GM23338 (cell line): ENCODE results near the gene DLG5. TPM values are rescaled to one million over a fixed set of nuclear protein-coding genes. Genes with fewer than 3 reads are reported as not detected.

ENCODE experiments used
- ATAC-seq: fragments of 200-7000 bp; cut with Tn5 transposase; 3 replicates; pipeline ENCODE4 v1.9.1; 2020
- DNase-seq: peaks from one replicate; pipeline ENCODE4 v3.0.0-alpha.2; 2015; ENCODE audit warnings: low spot score
- H2AFZ ChIP-seq: fragments of 200-600 bp; sonication (generic); 2 replicates; pipeline ENCODE4 v1.8.0; 2016; ENCODE audit warnings: antibody characterized with exemption, mild to moderate bottlenecking, moderate library complexity
- H3F3A ChIP-seq: fragments of 200-600 bp; sonication (generic); replicated peaks from 2 replicates; pipeline ENCODE4 v1.8.0; 2017; ENCODE audit warnings: antibody characterized with exemption, mixed run types, low read depth
- H3K27ac ChIP-seq: fragments of 200-600 bp; sonication (generic); 2 replicates; pipeline ENCODE4 v1.6.1; 2016; ENCODE audit warnings: low read depth
- H3K27me3 ChIP-seq: fragments of 200-600 bp; sonication (generic); 2 replicates; pipeline ENCODE4 v1.8.0; 2016; ENCODE audit warnings: mild to moderate bottlenecking, mixed run types, moderate library complexity; ENCODE audit not compliant: insufficient read depth
- H3K36me3 ChIP-seq: fragments of 200-600 bp; sonication (generic); 2 replicates; pipeline ENCODE4 v1.8.0; 2016; ENCODE audit warnings: mild to moderate bottlenecking; ENCODE audit not compliant: insufficient read depth
- H3K4me1 ChIP-seq: fragments of 200-600 bp; sonication (generic); 2 replicates; pipeline ENCODE4 v1.8.0; 2016; ENCODE audit warnings: mild to moderate bottlenecking, moderate library complexity; ENCODE audit not compliant: insufficient read depth
- H3K4me2 ChIP-seq: fragments of 200-600 bp; sonication (generic); 2 replicates; pipeline ENCODE4 v1.7.1; 2017; ENCODE audit warnings: mixed run types
- H3K4me3 ChIP-seq: fragments of 200-600 bp; sonication (generic); 2 replicates; pipeline ENCODE4 v1.6.1; 2016; ENCODE audit warnings: mixed run types
- H3K79me2 ChIP-seq: fragments of 200-600 bp; sonication (generic); replicated peaks from 2 replicates; pipeline ENCODE4 v1.8.0; 2017; ENCODE audit warnings: mild to moderate bottlenecking; ENCODE audit not compliant: insufficient read depth
- H3K9me2 ChIP-seq: fragments of 200-600 bp; sonication (generic); 2 replicates; pipeline ENCODE4 v1.8.0; 2017; ENCODE audit not compliant: insufficient read depth
- H4K20me1 ChIP-seq: fragments of 200-600 bp; sonication (generic); replicated peaks from 2 replicates; pipeline ENCODE4 v1.8.0; 2017; ENCODE audit warnings: mild to moderate bottlenecking; ENCODE audit not compliant: insufficient read depth
- H3K27ac Mint-ChIP-seq: 2 replicates; pipeline ENCODE4 v1.8.0; 2020; ENCODE audit warnings: inconsistent platforms, mild to moderate bottlenecking, moderate library complexity, mixed read lengths
- H3K27me3 Mint-ChIP-seq: 3 replicates; pipeline ENCODE4 v1.8.0; 2022; ENCODE audit warnings: low read depth, mild to moderate bottlenecking, moderate library complexity, mixed read lengths, inconsistent platforms; ENCODE audit not compliant: insufficient read depth, poor library complexity
- H3K36me3 Mint-ChIP-seq: 3 replicates; pipeline ENCODE4 v1.8.0; 2021; ENCODE audit warnings: low read depth, mild to moderate bottlenecking, inconsistent platforms, moderate library complexity, mixed read lengths
- H3K4me1 Mint-ChIP-seq: 3 replicates; pipeline ENCODE4 v1.8.0; 2020; ENCODE audit warnings: mild to moderate bottlenecking, inconsistent platforms, mixed read lengths
- H3K4me3 Mint-ChIP-seq: 3 replicates; pipeline ENCODE4 v1.8.0; 2021; ENCODE audit warnings: moderate library complexity, mild to moderate bottlenecking, inconsistent platforms, mixed read lengths
- H3K9me3 Mint-ChIP-seq: 3 replicates; pipeline ENCODE4 v1.8.0; 2020; ENCODE audit warnings: moderate library complexity, mild to moderate bottlenecking, inconsistent platforms, mixed read lengths
- CREB1 ChIP-seq: fragments of 250-450 bp; sonication (Bioruptor Pico); IDR thresholded peaks from 2 replicates; pipeline ENCODE4 v1.5.0; 2020; ENCODE audit warnings: low read depth, mild to moderate bottlenecking, moderate library complexity
- EZH2 ChIP-seq: fragments of 200-600 bp; sonication (generic); IDR thresholded peaks from one replicate; pipeline ENCODE4 v1.8.0; 2017; ENCODE audit warnings: antibody characterized with exemption, mild to moderate bottlenecking, low read depth; ENCODE audit not compliant: unreplicated experiment
- EZH2phosphoT487 ChIP-seq: fragments of 200-600 bp; sonication (generic); IDR thresholded peaks from one replicate; pipeline ENCODE4 v1.8.1; 2018; ENCODE audit warnings: antibody characterized with exemption; ENCODE audit not compliant: unreplicated experiment
- NANOG ChIP-seq: IDR thresholded peaks from 2 replicates; pipeline ENCODE4 v1.6.1; 2016; ENCODE audit warnings: antibody characterized with exemption, borderline replicate concordance
- POLR2AphosphoS5 ChIP-seq: IDR thresholded peaks from 2 replicates; pipeline ENCODE4 v1.6.1; 2016; ENCODE audit warnings: antibody characterized with exemption, low read depth
- REST ChIP-seq: IDR thresholded peaks from one replicate; pipeline ENCODE4 v1.6.1; 2018; ENCODE audit warnings: antibody characterized with exemption; ENCODE audit not compliant: unreplicated experiment
- STAT1 ChIP-seq: IDR thresholded peaks from one replicate; pipeline ENCODE4 v1.6.1; 2016; ENCODE audit warnings: antibody characterized with exemption; ENCODE audit not compliant: unreplicated experiment
- ZNF114 ChIP-seq: fragments of 250-450 bp; sonication (Bioruptor Pico); IDR thresholded peaks from 2 replicates; pipeline ENCODE4 v1.5.0; 2020; ENCODE audit warnings: mild to moderate bottlenecking, moderate library complexity
- ZNF331 ChIP-seq: fragments of 250-450 bp; sonication (Bioruptor Pico); IDR thresholded peaks from 2 replicates; pipeline ENCODE4 v1.5.0; 2020; ENCODE audit warnings: low read depth, mild to moderate bottlenecking, moderate library complexity
- polyA plus RNA-seq: library from polyadenylated mRNA; unstranded; fragments of >200 nt; fragmentation: Nextera tagmentation; extraction: Ambion mirVana; gene quantifications from 2 replicates; pipeline ENCODE4 v1.2.1, GENCODE V29; 2016
- total RNA-seq: library from RNA; depleted of rRNA; stranded (reverse); fragments of >200 nt; shearing (Covaris generic); gene quantifications from 2 replicates; pipeline ENCODE4 v1.2.3, GENCODE V29; 2014
- TF ChIP-seq, protein P1 (sequence below), 2 experiments: fragments of 200-600 bp in 1 of 2; sonication (generic) in 1 of 2; conservative IDR thresholded peaks; 2 replicates each; pipeline versions ENCODE4 v1.5.1 to v1.6.1; 2016 to 2017; ENCODE audit warnings: antibody characterized with exemption in 2 of 2, low read depth in 2 of 2, mild to moderate bottlenecking in 2 of 2, moderate library complexity in 1 of 2
- TF ChIP-seq, protein P2 (sequence below): fragments of 250-450 bp; sonication (Bioruptor Pico); IDR thresholded peaks from 2 replicates; pipeline ENCODE4 v1.5.0; 2020; ENCODE audit warnings: mild to moderate bottlenecking, moderate library complexity

The DLG5 gene
- total and polyA plus RNA-seq, 2 experiments from 2014 or later, result 7.4 to 66.6 TPM

- TF ChIP-seq, protein P1, sequence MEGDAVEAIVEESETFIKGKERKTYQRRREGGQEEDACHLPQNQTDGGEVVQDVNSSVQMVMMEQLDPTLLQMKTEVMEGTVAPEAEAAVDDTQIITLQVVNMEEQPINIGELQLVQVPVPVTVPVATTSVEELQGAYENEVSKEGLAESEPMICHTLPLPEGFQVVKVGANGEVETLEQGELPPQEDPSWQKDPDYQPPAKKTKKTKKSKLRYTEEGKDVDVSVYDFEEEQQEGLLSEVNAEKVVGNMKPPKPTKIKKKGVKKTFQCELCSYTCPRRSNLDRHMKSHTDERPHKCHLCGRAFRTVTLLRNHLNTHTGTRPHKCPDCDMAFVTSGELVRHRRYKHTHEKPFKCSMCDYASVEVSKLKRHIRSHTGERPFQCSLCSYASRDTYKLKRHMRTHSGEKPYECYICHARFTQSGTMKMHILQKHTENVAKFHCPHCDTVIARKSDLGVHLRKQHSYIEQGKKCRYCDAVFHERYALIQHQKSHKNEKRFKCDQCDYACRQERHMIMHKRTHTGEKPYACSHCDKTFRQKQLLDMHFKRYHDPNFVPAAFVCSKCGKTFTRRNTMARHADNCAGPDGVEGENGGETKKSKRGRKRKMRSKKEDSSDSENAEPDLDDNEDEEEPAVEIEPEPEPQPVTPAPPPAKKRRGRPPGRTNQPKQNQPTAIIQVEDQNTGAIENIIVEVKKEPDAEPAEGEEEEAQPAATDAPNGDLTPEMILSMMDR (conservative IDR thresholded peaks at IDR 0.05; ENCODE audit: low read depth in 2 of 2), result no peak
These were observed 19.1 kb downstream of the DLG5 start (continued) for GRCh38 chr10:77907462-77907861.

DNA sequence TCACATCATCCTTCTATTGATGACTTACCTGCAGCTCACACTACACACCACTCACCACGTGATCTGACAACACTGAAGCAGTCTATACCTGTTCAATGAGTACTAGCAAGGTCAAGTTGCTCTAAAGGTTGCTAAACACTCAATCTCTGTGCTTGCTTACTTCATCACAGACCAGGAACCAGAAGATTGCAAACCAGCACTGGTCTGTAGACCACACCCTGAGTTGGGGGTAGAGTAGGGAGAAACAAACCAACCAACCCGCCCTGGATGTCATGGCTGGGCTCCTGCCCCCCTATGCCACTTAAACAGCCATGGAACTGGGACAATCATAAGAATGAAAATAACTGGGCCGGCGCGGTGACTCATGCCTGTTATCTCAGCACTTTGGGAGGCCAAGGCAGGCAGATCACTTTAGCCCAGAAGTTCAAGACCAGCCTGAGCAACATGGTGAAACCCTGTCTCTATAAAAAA, 19.6 kb downstream of the DLG5 start:
- Mint-ChIP-seq H3K9me3 (no peaks in the 10 kb centered on the region), H3K36me3 (no peaks in the 10 kb centered on the region), H3K4me3 (no peak overlapping the region), H3K27ac (no peak overlapping the region), H3K4me1 (peaks cover 41% of the 10 kb centered on the region), H3K27me3 (peaks cover 5% of the 10 kb centered on the region)
- H3K27ac ChIP-seq, result no peak overlapping the region
- peaks cover 20% of the 10 kb centered on the region for H3K4me1 ChIP-seq
- DNase-seq (no peak), ATAC-seq (no peak)
- no peaks in the 10 kb centered on the region for H3K27me3 ChIP-seq
- H2AFZ ChIP-seq, result no peak overlapping the region
- H3K36me3 ChIP-seq, result no peaks in the 10 kb centered on the region
- H3K4me3 ChIP-seq, result no peak overlapping the region
- H4K20me1 ChIP-seq, result peaks cover 27% of the 10 kb centered on the region
- no peak overlapping the region for H3K4me2 ChIP-seq
- 0 out of 2 replicates have a peak, but pooled peaks cover 6% of the 10 kb centered on the region for H3F3A ChIP-seq
- H3K79me2 ChIP-seq, result peaks cover 98% of the 10 kb centered on the region
- H3K9me2 ChIP-seq, result no peaks in the 10 kb centered on the region
- TF ChIP-seq, protein P2, sequence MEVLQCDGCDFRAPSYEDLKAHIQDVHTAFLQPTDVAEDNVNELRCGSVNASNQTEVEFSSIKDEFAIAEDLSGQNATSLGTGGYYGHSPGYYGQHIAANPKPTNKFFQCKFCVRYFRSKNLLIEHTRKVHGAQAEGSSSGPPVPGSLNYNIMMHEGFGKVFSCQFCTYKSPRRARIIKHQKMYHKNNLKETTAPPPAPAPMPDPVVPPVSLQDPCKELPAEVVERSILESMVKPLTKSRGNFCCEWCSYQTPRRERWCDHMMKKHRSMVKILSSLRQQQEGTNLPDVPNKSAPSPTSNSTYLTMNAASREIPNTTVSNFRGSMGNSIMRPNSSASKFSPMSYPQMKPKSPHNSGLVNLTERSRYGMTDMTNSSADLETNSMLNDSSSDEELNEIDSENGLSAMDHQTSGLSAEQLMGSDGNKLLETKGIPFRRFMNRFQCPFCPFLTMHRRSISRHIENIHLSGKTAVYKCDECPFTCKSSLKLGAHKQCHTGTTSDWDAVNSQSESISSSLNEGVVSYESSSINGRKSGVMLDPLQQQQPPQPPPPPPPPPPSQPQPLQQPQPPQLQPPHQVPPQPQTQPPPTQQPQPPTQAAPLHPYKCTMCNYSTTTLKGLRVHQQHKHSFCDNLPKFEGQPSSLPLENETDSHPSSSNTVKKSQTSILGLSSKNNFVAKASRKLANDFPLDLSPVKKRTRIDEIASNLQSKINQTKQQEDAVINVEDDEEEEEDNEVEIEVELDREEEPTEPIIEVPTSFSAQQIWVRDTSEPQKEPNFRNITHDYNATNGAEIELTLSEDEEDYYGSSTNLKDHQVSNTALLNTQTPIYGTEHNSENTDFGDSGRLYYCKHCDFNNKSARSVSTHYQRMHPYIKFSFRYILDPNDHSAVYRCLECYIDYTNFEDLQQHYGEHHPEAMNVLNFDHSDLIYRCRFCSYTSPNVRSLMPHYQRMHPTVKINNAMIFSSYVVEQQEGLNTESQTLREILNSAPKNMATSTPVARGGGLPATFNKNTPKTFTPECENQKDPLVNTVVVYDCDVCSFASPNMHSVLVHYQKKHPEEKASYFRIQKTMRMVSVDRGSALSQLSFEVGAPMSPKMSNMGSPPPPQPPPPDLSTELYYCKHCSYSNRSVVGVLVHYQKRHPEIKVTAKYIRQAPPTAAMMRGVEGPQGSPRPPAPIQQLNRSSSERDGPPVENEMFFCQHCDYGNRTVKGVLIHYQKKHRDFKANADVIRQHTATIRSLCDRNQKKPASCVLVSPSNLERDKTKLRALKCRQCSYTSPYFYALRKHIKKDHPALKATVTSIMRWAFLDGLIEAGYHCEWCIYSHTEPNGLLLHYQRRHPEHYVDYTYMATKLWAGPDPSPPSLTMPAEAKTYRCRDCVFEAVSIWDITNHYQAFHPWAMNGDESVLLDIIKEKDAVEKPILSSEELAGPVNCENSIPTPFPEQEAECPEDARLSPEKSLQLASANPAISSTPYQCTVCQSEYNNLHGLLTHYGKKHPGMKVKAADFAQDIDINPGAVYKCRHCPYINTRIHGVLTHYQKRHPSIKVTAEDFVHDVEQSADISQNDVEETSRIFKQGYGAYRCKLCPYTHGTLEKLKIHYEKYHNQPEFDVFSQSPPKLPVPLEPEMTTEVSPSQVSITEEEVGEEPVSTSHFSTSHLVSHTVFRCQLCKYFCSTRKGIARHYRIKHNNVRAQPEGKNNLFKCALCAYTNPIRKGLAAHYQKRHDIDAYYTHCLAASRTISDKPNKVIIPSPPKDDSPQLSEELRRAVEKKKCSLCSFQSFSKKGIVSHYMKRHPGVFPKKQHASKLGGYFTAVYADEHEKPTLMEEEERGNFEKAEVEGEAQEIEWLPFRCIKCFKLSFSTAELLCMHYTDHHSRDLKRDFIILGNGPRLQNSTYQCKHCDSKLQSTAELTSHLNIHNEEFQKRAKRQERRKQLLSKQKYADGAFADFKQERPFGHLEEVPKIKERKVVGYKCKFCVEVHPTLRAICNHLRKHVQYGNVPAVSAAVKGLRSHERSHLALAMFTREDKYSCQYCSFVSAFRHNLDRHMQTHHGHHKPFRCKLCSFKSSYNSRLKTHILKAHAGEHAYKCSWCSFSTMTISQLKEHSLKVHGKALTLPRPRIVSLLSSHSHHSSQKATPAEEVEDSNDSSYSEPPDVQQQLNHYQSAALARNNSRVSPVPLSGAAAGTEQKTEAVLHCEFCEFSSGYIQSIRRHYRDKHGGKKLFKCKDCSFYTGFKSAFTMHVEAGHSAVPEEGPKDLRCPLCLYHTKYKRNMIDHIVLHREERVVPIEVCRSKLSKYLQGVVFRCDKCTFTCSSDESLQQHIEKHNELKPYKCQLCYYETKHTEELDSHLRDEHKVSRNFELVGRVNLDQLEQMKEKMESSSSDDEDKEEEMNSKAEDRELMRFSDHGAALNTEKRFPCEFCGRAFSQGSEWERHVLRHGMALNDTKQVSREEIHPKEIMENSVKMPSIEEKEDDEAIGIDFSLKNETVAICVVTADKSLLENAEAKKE (CRISPR knock-in tag), result no peak
- TF ChIP-seq CREB1 (no peak), EZH2 (no peak), ZNF331 (CRISPR knock-in tag) (no peak), NANOG (no peak), ZNF114 (CRISPR knock-in tag) (no peak), REST (no peak), STAT1 (no peak), POLR2AphosphoS5 (no peak), EZH2phosphoT487 (no peak)
- TF ChIP-seq, protein P1 (conservative IDR thresholded peaks at IDR 0.05; ENCODE audit: low read depth in 2 of 2), result no peak
